HT1080 (cell line): ENCODE data around the gene CYP2A7. TPM values are rescaled to one million over a fixed set of nuclear protein-coding genes. Genes with fewer than 3 reads are reported as not detected.
"Not testable (repeated sequence)": the region's sequence is repeated elsewhere in the genome, so short reads cannot be mapped to it uniquely, and the experiment has no call there.

Source experiments
- DNase-seq: peaks from one replicate; pipeline ENCODE4 v3.0.0-alpha.2; 2015; ENCODE audit warnings: low read depth
- polyA plus RNA-seq, 2 experiments: library from polyadenylated mRNA; depleted of rRNA; stranded (reverse); fragments of >200 nt; gene quantifications; 2 replicates each; pipeline ENCODE4 v1.2.3, GENCODE V29; 2015
- total RNA-seq: library from RNA; depleted of rRNA; stranded (reverse); fragments of >200 nt; shearing (Covaris generic); gene quantifications from 2 replicates; pipeline ENCODE4 v1.2.3, GENCODE V29; 2014; rRNA removed

The CYP2A7 gene, protein sequence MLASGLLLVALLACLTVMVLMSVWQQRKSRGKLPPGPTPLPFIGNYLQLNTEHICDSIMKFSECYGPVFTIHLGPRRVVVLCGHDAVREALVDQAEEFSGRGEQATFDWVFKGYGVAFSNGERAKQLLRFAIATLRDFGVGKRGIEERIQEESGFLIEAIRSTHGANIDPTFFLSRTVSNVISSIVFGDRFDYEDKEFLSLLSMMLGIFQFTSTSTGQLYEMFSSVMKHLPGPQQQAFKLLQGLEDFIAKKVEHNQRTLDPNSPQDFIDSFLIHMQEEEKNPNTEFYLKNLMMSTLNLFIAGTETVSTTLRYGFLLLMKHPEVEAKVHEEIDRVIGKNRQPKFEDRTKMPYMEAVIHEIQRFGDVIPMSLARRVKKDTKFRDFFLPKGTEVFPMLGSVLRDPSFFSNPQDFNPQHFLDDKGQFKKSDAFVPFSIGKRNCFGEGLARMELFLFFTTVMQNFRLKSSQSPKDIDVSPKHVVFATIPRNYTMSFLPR
- not detected in 2 replicates for total RNA-seq
- not detected in 2 replicates for polyA plus RNA-seq (2015; cell fraction: cytosol; rRNA removed)
- polyA plus RNA-seq (2015; cell fraction: nucleus; rRNA removed), result not detected in 2 replicates

DNA sequence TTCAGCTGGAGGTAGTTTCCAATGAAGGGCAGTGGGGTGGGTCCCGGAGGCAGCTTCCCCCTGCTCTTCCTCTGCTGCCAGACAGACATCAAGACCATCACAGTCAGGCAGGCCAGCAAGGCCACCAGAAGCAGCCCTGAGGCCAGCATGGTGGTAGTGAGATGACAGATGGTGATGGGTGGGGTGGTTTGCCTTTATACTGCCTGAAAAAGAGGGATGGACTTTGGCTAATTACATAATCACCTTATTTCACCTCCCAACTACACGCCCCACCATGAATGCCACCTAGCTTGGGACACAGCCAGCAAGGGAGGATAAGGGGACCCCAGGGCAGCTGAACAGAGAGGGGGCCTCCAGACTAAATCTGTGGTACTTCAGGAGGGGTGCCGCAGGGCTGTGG lies at the start of gene CYP2A7:
Gene CYP2A7, minus strand, starts transcription at position 170 of the 400 bp plus-strand sequence. Its CDS starts 21 bp downstream, at position 149.
- not testable (repeated sequence) for DNase-seq

DNA sequence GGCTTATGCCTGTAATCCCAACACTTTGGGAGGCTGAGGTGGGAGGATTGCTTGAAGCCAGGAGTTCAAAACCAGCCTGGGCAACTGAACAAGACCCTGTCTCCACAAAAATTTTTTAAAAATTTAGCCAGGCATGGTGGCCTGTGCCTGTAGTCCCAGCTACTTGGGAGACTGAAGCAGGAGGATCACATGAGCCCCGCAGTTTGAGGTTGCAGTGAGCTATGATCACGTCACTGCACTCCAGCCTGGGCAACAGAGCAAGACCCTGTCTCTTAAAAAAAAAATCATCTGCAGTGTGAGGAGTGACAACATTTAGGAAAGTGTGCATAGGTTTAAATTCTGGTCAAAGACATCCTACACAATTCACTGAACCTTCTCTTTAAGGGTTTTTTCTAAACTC lies 48.8 kb upstream of the CYP2A7 start:
- DNase-seq, result not testable (repeated sequence)

DNA sequence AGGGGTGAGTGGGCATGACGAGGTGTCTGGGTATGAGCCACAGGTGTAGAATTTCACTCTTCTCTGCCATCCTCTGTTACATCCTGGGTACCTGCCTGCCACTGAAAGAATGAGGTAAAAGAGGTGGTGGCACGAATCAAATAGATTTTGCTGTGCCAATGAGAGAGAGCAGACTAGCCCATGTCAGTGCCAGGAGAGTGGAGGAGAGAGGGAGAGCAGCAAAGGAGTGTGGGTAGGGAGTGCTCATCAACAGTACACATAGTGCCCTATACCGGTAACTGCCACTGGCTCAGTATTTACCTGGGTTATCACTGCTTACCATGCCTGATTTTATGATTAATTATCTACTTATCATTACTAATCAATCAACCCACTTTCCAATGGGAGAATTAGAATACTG lies 47.9 kb upstream of the CYP2A7 start:
- DNase-seq, result not testable (repeated sequence)

DNA sequence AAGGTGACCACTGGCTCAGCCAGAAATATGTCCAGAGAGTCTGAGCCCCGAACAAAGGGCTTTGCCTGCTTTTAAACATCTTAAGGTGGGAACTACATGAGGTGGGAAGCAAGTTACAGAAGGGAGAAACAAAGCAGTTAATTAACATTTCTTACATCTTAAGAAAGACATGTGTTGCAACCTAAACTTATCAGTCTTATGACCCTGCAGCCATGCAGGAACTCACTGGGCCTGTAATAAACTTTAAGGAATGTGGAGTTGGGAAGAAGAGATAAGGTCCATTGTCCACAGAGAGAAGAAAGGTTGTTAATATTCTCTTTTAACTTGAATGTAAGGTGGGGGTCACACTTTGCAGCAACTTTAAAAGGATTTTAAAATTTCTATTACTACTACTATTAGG lies 46.8 kb upstream of the CYP2A7 start:
- DNase-seq, result no peak

DNA sequence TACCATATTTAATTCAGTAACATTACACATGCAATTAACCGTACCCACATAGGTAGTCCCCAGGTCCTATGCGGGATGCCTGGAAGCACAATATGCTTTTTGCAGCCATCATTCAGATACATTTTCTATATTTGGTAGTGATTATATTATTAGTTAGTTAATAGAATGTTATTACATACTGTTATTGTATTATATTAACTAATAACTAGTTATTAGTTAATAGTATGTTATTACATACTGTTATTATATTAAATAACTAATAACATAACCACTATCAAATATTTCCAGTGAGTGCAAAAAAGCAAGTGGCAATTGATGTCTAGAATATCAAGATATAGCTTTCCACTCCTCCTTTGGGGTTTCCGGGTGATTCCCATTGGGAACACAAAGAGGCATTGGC lies 45.5 kb upstream of the CYP2A7 start:
- DNase-seq, result no peak

DNA sequence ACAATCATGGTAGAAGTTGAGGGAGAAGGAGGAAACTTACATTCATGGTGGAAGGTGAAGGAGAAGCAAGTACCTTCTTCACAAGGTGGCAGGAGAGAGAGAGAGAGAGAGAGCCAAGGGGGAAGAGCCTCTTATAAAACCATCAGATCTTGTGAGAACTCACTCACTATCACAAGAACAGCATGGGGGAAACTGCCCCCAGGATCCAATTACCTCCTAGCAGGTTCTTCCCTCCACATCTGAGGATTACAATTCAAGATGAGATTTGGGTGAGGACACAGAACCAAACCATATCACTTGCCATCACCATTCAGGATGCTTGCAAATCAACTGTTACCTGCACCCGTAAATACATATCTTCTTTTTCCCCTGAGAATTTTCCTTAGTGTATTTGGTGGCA lies 44.2 kb upstream of the CYP2A7 start:
- DNase-seq, result not testable (repeated sequence)

DNA sequence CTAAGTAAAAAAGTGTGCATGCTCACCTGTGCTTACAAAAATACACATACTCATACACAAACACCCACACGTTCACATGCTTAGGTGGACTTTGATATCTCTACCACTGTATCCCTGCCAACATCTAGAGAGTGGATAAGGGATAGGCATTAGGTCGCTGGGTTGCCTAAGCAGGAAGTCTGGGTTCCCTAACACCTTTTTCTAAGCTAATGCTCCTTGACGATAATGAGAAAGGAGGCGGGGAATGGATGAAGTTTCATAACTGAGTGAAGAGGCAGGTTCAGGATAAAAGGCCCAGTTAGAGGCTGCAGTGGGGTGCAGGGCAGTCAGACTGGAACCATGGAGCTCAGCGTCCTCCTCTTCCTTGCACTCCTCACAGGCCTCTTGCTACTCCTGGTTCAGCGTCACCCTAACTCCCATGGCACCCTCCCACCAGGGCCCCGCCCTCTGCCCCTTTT lies 41.9 kb upstream of the CYP2A7 start:
- DNase-seq, result no peak

DNA sequence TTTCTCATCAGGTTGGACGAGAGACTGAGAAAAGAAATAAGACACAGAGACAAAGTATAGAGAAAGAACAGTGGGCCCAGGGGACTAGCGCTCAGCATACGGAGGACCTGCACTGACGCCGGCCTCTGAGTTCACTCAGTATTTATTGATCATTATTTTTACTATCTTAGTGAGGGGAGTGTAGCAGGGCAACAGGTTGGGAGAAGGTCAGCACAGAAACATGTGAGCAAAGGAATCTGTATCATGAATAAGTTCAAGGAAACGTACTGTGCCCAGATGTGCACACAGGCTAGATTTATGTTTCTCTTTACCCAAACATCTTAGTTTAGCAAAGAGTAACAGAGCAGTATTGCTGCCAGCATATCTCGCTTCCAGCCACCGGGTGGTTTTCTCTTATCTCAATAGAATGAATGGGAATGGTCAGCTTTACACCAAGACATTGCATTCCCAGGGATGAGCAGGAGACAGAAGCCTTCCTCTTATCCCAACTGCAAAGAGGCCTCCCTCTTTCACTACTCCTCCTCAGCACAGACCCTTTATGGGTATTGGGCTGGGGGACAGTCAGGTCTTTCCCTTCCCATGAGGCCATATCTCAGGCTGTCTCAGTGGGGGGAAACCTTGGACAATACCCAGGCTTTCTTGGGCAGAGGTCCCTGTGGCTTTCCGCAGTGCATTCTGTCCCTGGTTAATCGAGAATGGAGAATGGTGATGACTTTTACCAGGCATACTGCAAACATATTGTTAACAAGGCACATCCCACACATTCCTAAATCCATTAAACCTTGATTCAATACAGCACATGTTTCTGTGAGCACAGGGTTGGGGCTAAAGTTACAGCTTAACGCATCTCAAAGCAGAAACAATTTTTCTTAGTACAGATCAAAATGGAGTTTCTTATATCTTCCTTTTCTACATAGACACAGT lies 40.5 kb upstream of the CYP2A7 start:
- DNase-seq, result not testable (repeated sequence)

DNA sequence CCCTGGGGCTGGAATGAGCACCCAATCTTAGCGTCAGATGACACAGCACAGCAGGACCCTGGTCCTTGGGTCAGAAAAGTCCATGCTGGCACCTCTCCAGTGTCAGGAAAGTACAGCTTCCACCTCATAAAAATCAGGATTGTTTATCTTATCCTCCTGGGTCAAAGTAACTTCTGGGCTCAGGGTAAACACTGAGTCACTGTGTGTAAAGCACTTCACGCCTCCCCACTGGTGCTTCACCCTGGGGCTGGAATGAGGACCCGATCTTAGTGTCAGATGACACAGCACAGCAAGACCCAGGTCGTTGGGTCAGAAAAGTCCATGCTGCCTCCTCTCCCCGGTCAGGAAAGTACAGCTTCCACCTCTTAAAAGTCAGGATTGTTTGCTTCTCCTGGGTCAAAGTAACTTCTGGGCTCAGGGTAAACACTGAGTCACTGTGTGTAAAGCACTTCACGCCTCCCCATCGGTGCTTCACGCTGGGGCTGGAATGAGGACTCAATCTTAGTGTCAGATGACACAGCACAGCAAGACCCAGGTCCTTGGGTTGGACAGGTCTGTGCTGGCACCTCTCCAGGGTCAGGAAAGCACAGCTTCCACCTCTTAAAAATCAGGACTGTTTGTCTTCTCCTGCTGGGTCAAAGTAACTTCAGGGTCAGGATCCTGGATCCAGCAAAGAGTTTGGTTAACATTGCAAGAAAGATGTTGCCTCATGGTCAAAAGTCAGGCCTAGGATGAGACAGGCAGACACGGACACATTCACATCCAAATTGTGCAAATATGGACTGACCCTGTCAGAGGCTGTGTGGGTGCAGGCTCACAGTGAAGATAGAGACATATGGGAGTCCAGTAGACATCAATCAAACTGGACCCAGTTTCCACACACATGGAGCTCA lies 39.2 kb upstream of the CYP2A7 start:
- DNase-seq, result peak; percentile 43

DNA sequence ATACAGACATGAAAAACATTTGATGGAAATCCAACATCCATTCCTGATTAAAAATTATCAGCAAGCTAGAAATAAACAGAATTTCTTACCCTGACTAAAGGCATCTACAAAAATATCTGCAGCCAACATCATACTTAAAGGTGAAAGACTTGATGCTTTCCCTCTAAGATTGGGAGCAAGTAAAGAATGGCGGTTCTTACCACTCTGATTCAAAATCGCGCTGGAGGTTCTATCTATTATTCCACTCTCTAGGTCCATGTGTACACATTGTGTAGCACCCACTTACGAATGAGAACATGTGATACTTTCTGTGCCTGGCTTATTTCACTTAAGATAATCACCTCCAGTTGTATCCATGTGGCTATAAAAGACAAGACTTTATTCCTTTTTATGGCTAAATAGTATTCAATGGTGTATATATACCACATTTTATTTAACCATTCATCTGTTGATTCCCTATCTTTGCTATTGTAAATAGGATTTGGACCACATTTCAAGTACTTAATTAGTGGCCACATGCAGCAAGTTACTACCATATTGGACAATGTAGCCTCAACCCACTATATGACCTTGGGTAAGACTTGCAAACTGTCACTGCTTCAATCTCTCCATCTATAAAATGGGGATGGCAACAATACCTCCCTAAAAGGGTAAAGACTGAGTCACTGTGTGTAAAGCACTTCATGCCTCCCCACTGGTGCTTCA lies 38.4 kb upstream of the CYP2A7 start:
- no peak for DNase-seq

DNA sequence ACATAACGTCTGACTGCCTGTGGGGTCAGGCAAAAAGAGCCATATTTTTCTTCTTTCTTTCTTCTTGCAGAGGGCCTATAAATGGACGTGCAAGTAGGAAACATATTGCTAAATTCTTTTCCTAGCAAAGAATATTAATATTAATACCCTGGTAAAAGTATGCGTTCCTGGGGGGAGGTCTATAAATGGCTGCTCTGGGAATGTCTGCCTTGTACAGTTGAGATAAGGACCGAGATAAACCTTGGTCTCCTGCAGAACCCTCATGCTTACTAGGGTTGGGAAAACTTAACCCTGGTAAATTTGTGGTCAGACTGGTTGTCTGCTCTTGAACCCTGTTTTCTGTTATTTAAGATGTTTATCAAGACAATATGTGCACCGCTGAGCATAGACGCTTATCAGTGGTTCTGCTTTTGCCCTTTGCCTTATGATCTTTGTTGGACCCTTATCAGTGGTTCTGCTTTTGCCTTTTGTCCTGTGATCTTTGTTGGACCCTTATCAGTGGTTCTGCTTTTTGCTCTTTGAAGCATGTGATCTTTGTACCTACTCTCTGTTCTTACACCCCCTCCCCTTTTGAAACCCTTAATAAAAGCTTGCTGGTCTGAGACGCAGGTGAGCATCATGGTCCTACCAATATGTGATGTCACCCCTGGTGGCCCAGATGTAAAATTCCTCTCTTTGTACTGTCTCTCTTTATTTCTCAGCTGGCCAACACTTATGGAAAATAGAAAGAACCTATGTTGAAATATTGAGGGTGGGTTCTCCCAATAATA lies 37.7 kb upstream of the CYP2A7 start:
- not testable (repeated sequence) for DNase-seq

DNA sequence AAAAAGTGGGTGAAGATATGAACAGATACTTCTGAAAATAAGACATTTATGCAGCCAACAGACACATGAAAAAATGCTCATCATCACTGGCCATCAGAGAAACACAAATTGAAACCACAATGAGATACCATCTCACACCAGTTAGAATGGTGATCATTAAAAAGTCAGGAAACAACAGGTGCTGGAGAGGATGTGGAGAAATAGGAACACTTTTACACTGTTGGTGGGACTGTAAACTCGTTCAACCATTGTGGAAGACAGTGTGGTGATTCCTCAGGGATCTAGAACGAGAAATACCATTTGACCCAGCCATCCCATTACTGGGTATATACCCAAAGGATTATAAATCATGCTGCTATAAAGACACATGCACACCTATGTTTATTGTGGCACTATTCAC lies 36.3 kb upstream of the CYP2A7 start:
- DNase-seq, result not testable (repeated sequence)

DNA sequence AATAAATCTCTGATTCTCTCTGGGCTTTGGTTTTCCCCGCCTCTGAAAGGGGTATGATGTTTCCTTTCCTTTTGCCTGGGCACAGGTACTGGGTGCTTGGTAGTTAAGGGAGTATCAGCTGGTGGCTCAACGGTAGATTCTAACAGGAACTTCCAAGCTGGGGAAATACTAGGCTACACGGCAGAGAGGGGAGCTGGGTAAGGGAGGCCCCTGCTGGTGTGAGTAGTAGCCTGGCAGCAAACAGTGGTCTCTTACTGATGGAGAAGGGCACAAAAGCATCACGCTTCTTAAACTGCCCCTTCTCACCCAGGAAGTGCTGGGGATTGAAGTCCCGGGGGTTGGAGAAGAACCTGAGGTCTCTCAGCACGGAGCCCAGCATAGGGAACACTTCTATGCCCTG lies 26.9 kb upstream of the CYP2A7 start:
- no peak for DNase-seq

DNA sequence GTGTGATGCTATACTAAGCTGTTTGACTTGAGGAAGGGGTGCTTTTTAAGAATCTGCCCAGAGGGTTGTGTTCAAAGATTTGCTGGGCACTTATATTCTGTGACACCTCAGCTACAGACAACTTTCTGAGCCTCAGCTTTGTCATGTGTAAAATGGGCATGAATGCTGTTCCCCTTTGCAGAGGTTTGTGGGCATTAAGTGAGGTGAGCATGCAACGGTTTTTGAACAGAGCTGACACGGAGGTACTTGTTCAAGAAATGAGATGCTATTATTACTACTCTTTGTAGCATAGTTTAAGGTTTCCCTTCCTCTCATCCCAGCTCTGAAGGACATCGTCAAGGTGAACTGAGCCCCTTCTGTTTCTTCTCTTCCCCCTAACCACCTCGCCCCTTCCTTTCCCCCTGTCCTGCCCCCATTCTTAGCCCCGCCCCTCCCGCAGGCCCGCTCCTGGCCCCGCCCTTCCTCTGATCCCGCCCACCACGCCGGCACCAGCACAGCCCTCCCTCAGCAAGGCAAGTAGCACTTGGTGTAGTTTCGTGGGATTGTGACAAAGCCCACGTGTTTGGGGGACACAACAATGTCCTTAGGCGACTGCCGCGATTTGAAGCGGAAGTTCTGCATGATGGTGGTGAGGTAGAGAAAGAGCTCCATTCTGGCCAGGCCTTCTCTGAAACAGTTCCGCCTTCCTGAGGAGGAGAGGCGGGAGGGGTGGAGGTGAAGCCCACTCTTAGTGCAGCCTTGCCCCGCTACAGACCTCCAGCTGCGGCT lies 26.1 kb upstream of the CYP2A7 start:
- no peak for DNase-seq

DNA sequence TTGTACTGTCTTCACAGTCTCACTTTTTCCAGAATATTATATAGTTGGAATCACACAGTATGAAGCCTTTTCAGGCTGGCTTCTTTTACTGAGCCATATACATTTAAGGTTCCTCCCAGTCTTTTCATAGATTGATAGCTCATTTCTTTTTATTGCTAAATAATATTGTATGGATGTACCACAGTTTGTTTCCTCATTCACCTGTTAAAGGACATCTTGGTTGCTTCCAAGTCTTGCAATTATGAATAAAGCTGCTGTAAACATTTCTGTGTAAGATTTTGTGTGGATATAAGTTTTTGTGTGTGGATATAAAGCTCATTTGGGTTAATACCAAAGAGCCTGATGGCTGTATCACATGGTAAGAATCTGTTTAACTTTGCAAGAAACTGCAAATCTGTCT lies 24.5 kb upstream of the CYP2A7 start:
- DNase-seq, result no peak

DNA sequence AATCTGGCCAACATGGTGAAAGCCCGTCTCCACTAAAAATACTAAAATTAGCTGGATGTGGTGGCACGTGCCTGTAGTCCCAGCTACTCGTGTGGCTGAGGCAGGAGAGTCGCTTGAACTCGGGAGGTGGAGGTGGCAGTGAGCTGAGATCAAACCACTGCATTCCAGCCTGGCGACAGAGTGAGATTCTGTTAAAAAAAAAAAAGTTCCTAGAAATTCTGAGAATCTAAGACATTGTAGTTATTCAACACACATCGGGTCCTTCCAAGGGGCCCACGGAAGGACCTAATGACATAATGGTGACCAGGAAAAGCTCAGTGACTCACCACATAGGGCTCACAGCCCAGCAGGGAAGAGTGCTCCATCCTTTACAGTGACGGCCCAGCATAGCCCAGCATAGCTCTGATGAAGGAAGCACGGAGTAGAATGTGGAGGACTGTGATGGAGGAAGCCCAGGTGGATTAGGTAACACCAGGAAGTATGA lies 22.7 kb upstream of the CYP2A7 start:
- DNase-seq, result peak; percentile 48

DNA sequence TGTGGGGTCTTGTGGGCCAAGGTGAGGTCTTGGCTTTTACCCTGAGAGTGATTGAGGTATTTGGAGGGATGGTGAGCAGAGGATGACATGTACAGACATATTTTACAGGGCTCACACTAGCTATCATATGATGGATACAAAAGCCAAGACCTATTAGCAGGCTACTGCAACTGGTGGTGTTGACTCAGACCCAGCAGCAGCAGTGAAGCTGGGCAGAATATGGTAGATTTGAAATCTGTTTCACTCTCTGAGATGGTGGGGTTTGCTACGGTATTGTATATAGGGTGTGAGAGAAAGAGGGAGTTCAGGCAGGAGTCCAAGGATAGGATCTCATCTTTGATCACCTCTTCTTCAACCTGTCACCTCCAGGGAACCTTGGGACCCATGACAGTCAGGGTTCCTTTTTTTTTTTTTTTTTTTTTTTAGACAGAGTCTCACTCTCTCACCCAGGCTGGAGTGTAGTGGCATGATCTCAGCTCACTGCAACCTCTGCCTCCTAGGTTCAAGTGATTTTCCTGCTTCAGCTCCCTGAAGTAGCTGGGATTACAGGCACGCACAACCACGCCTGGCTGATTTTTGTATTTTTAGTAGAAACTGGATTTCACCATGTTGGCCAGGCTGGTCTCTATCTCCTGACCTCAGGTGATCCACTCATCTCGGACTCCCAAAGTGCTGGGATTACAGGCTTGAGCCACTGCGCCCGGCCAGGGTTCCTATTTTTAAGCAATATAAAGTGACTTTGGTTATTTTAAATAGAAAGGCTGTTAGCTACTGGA lies 20.1 kb upstream of the CYP2A7 start:
- not testable (repeated sequence) for DNase-seq
